Hepatocyte (in vitro differentiated cells): Measurements from ENCODE around the gene TMED9.

ENCODE experiments used
- CTCF ChIP-seq: fragments of 200-600 bp; sonication (generic); IDR thresholded peaks from 2 replicates; pipeline ENCODE4 v1.5.1; 2016; ENCODE audit warnings: antibody characterized with exemption, mild to moderate bottlenecking; ENCODE audit not compliant: poor library complexity
- EZH2 ChIP-seq: fragments of 200-600 bp; sonication (generic); IDR thresholded peaks from 2 replicates; pipeline ENCODE4 v1.6.1; 2016; ENCODE audit warnings: antibody characterized with exemption, mild to moderate bottlenecking, borderline replicate concordance
- EZH2phosphoT487 ChIP-seq: fragments of 200-600 bp; sonication (generic); IDR thresholded peaks from one replicate; pipeline ENCODE4 v1.6.1; 2018; ENCODE audit warnings: antibody characterized with exemption, mild to moderate bottlenecking, low read depth, moderate library complexity; ENCODE audit not compliant: unreplicated experiment, severe bottlenecking

DNA sequence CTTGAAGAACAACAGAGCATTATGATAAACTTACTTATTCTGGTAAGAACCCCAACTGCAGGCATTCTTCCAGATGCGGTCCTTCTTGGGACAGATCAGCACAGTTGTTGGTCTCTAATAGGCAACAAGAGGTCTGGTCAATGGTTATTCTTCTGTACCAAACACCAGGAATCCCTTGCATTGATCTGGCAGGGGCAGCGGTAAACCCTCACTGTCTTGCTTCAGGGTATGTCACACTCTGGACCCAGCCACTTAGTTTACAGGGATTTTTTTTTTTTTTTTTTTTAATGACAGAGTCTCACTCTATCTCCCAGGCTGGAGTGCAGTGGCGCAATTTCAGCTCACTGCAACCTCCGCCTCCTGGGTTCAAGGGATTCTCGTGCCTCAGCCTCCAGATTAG, 36.3 kb upstream of the TMED9 start:
- TF ChIP-seq CTCF (no peak), EZH2 (no peak), EZH2phosphoT487 (no peak)
